Activated naive CD4-positive, alpha-beta T cell treated with anti-CD3 and anti-CD28 coated beads, Interleukin-2, amount 50 U/mL, for 72 hours (primary cell): ENCODE data around the gene NIM1K. TPM values are rescaled to one million over a fixed set of nuclear protein-coding genes. Genes with fewer than 3 reads are reported as not detected.
"Not testable (repeated sequence)": the region's sequence is repeated elsewhere in the genome, so short reads cannot be mapped to it uniquely, and the experiment has no call there.

Source experiments
- ATAC-seq, 2 donors: fragments of 150-1000 bp; cut with Tn5 transposase; 2 replicates each; pipeline ENCODE4 v1.10.0; 2021; ENCODE audit warnings: mild to moderate bottlenecking in 2 of 2, moderate library complexity in 2 of 2
- DNase-seq, 2 donors: peaks; one replicate each; pipeline ENCODE4 v3.0.0; 2021 to 2022; ENCODE audit warnings: low spot score in 2 of 2
- H3K27ac Mint-ChIP-seq, 2 donors: one replicate each; pipeline ENCODE4 v1.8.0; 2022; ENCODE audit warnings: mild to moderate bottlenecking in 2 of 2, mixed read lengths in 2 of 2
- H3K36me3 Mint-ChIP-seq, 2 donors: one replicate each; pipeline ENCODE4 v1.8.0; 2022; ENCODE audit warnings: mixed read lengths in 2 of 2
- H3K9me3 Mint-ChIP-seq, 2 donors: one replicate each; pipeline ENCODE4 v1.8.0; 2022; ENCODE audit warnings: mixed read lengths in 2 of 2
- total RNA-seq, 2 donors: library from RNA; stranded (reverse); gene quantifications; one replicate each; pipeline ENCODE4 v1.2.3, GENCODE V29; 2022

NIM1K gene
- total RNA-seq, 2 donors from 2014 or later = 0.14 to 2.3 TPM

DNA sequence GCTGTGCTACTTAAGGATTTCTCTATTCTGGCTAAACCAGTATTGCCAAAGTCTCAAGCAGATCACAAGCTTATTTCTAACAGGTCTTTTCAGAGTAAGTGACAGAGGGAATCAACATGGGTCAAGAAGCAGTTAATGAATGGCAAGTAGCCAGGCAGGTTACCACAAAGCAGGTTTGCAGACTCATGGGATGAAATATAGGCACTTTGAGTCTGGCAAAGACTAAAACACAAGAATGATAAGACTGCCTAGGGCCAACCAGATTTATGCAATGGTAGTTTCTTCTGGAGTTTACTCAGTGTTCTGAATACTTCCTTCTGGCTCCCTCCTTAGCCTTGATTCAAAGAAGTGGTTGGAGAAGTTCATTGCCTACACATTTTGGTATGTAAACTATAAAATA, 117.6 kb downstream of the NIM1K start:
- ATAC-seq (no peak), DNase-seq (no peak)
- Mint-ChIP-seq H3K9me3 (peaks cover 3 to 6% of the 10 kb centered on the region in 2 donors), H3K36me3 (peaks cover 29 to 53% of the 10 kb centered on the region in 2 donors), H3K27ac (peak overlapping the region in 1 of 2 donors; percentile 62)

GRCh38 chr5:43312076-43312661, 120.1 kb downstream of the NIM1K start:
- peaks cover 6 to 9% of the 10 kb centered on the region in 2 donors for H3K9me3 Mint-ChIP-seq
- DNase-seq = no peak
- ATAC-seq = no peak
- H3K27ac Mint-ChIP-seq = peak overlapping the region; percentile 96 to 97
- peaks cover 31 to 66% of the 10 kb centered on the region in 2 donors for H3K36me3 Mint-ChIP-seq

DNA sequence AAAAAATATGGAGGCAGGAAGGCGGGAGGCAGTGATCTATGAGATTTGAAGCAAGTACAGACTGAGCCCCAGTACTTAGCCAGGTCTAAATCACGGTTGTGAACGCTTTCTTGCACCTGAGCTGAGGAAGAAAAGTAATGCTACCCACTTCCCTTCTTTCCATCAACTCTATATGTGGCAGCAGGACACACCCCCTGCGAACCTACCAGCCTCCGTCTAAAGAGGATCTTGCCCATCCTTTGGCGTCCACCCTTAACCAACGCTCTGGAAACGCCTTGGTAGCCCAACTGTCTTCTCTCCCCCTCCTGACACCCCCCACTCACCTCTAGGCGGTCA, 120.6 kb downstream of the NIM1K start:
- ATAC-seq = peak; percentile 0 to 1
- H3K9me3 Mint-ChIP-seq = peaks cover 9 to 11% of the 10 kb centered on the region in 2 donors
- H3K36me3 Mint-ChIP-seq = peaks cover 31 to 70% of the 10 kb centered on the region in 2 donors
- peak overlapping the region; percentile 96 to 97 for H3K27ac Mint-ChIP-seq
- no peak for DNase-seq

DNA sequence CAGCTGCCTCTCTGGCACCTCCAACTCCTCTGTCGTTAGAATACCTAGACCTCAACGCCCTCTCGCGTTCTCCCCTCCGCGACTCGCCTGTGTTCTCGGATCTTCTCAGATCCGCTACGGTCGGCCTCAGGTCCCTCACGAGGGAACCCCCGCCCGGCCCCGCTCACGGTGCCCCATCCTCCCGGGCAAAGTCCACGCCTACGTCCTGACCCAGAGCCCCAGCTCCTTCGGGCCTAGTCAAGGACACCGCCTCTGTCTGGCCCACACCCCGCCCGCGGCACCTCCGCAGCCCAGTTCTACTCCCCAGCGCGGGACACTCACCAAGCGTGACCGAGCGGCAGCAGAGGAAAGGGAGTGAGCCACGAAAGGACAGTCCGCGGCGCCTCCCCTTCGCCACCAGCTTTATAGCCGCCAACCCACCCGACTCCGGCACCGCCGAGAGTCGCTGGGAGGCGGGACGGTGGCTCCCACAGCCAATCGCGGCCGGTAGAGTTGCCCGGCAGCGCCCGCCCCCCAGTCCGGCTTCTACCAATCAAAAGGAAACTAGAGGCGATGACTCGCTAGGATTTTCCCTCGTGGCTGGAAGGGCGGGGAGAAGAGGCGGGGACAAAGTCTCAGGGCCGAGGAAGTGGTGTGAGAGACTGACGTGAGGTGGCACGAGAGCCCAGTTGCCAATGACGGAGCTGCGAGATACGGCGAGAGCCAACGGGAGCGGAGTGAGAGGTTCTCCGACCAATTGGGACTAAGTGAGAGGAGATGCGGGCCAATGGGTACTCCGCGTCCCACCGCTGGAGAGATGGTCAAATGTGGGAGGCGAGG, 121.2 kb downstream of the NIM1K start, which contains the start of gene HMGCS1:
Gene HMGCS1, minus strand, starts transcription at position 378 of the 819 bp plus-strand sequence. CDS start 14,447 bp downstream, outside the sequence.
- Mint-ChIP-seq H3K9me3 (peaks cover 9 to 15% of the 10 kb centered on the region in 2 donors), H3K27ac (peak within 1 kb of the TSS; percentile 96 to 97), H3K36me3 (peaks cover 31 to 70% of the 10 kb centered on the region in 2 donors)
- DNase-seq (peak; percentile 96 to 99), ATAC-seq (peak; percentile 85 to 89)

DNA sequence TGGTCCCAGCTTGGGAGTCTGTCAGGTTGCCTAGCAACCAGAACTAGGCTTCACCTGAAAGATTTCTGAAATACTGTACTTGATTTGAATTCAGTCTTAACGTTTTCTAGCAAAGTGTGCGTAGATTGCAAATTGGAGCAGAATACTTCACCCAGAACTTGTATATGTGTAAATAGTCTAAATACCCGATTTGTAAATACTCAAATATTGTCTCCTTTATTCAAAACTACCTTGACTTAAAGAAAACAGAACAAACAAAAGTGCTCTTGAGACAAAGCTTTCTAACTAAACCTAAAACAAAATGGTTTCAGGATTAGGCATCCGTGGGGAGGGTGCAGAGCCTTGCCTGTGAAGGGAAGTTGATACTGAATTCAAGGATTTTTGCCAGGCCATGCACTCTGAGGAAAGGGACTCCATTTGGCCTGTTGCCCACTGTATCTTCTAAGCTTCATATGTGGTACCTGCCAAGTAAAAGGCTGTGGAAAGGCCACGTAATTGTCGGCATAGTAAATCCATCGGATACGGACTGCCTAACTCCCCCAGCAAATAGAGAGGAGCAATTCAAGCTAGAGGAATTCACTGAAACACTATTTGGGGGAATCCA, 121.9 kb downstream of the NIM1K start:
- Mint-ChIP-seq H3K9me3 (peaks cover 9 to 15% of the 10 kb centered on the region in 2 donors), H3K36me3 (peaks cover 31 to 75% of the 10 kb centered on the region in 2 donors), H3K27ac (peak overlapping the region; percentile 96 to 97)
- DNase-seq = no peak
- no peak for ATAC-seq

DNA sequence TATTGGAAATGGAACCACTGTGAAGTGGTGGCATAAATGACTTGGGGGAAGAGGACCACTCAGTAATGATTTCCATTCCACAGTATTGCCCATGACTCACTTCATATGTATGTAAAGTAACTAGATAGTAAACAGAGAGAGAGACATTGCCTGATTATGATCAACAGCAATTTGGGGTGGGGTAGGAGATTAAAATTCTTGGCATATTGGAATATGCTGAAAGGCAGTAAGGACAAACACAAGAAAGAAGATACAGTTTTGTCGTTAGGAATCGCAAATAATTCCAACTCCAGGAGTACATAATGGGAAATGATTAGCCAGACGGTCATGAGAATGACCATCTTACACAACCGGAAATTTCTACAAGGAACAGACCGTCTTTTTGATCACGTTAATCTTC, 122.7 kb downstream of the NIM1K start:
- no peak for DNase-seq
- Mint-ChIP-seq H3K27ac (peak overlapping the region; percentile 96 to 97), H3K36me3 (peaks cover 31 to 75% of the 10 kb centered on the region in 2 donors), H3K9me3 (peaks cover 9 to 15% of the 10 kb centered on the region in 2 donors)
- peak in 1 of 2 donors; percentile 18 for ATAC-seq

DNA sequence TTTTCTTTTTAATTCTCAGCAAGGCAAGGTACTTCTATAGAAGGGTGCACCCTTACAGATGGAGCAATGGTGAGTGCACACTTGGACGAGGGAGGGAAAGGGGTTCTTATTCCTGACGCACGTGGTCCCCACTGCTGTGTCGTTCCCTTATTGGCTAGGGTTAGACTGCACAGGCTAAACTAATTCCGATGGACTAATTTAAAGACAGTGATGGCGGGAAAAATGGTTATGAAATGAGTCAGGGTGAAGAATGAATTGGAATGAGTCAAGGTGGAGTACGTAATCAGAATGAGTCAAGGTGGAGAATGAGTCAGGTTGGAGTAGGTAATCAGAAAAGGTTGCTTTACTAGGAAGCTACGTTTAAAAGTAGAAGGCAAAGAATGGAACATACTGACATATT, 123.2 kb downstream of the NIM1K start:
- H3K27ac Mint-ChIP-seq = peak overlapping the region; percentile 96 to 97
- H3K9me3 Mint-ChIP-seq = peaks cover 9 to 15% of the 10 kb centered on the region in 2 donors
- DNase-seq (peak in 1 of 2 donors; percentile 58), ATAC-seq (peak; percentile 30 to 46)
- H3K36me3 Mint-ChIP-seq = peaks cover 31 to 75% of the 10 kb centered on the region in 2 donors

DNA sequence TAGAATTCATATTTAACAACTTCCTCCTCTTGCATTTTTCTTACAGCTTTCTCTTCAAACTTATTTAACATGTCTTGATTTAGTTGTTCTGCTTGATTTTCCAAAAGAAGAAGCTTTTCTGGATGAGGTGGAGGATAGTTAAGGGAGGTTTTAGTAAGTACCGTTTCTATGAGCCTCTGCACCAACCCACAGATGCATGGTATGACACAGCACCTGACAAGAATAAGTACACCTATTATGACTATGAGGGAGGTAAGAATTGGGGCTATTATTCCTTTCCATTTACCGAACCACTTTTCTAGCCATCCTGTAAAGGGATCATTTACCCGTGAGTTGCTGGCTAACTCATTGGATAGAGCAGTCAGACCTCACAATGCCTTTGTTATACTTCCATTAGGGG, 123.7 kb downstream of the NIM1K start:
- H3K36me3 Mint-ChIP-seq = peaks cover 31 to 72% of the 10 kb centered on the region in 2 donors
- DNase-seq (peak in 1 of 2 donors; percentile 27), ATAC-seq (no peak)
- H3K27ac Mint-ChIP-seq = peak overlapping the region; percentile 96 to 97
- H3K9me3 Mint-ChIP-seq = peaks cover 9 to 15% of the 10 kb centered on the region in 2 donors

DNA sequence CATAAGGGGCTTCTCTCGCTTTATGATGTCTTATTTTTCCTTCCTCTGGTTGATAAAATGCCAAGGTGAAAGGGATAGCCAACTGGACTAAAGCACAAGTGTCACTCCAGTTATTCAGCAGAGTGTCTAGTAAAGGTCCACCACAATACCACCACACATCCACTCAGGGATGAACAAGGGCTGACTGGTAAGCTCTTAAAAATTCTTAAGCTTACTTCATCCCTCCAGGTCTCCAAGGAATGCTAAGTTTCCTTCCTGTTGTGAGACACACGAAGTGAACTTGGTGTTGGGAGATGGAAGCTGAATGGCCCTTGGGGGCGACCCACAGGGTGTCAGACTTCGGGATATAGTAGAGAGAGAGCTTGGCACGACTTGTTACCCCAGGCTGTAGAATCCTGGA, 124.4 kb downstream of the NIM1K start:
- H3K9me3 Mint-ChIP-seq = peaks cover 9 to 15% of the 10 kb centered on the region in 2 donors
- ATAC-seq = no peak
- peak overlapping the region; percentile 96 to 97 for H3K27ac Mint-ChIP-seq
- DNase-seq = no peak
- peaks cover 31 to 70% of the 10 kb centered on the region in 2 donors for H3K36me3 Mint-ChIP-seq

DNA sequence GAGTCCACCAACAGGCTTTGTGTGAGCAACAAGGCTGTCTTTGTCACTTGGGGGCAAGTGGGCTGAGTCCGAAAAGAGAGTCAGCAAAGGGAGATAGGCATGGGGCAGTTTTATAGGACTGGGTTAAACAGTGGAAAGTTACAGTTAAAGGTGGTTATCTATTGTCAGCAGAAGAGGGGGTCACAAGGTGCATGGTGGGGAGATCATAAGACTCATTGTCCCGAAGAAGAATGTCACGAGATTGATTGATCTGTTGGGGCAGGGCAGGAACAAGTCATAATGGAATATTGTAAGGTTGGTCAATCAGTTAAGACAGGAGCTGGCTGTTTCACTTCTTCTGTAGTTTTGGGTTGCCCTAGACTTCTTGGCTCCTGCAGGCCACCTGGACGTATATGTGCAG, 128.8 kb downstream of the NIM1K start:
- DNase-seq (no peak), ATAC-seq (no peak)
- Mint-ChIP-seq H3K36me3 (peaks cover 0 to 39% of the 10 kb centered on the region in 2 donors), H3K9me3 (peaks cover 0 to 29% of the 10 kb centered on the region in 2 donors), H3K27ac (no peak overlapping the region)

GRCh38 chr5:43323488-43323887, 131.5 kb downstream of the NIM1K start:
- H3K27ac Mint-ChIP-seq, DNase-seq, ATAC-seq: not testable (repeated sequence)
- Mint-ChIP-seq H3K36me3 (peaks cover 0 to 24% of the 10 kb centered on the region in 2 donors), H3K9me3 (peaks cover 0 to 29% of the 10 kb centered on the region in 2 donors)

DNA sequence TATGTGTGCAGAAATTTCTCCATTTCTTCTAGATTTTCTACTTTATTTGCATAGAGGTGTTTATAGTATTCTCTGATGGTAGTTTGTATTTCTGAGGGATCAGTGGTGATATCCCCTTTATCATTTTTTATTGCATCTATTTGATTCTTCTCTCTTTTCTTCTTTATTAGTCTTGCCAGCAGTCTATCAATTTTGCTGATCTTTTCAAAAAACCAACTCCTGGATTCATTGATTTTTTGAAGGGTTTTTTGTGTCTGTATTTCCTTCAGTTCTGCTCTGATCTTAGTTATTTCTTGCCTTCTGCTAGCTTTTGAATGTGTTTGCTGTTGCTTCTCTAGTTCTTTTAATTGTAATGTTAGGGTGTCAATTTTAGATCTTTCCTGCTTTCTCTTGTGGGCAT, 133.6 kb downstream of the NIM1K start:
- not testable (repeated sequence) for DNase-seq, ATAC-seq, H3K27ac Mint-ChIP-seq
- Mint-ChIP-seq H3K9me3 (peaks cover 0 to 29% of the 10 kb centered on the region in 2 donors), H3K36me3 (peaks cover 0 to 14% of the 10 kb centered on the region in 2 donors)

Other genes with a start within 250 kb of the NIM1K start
- gene ANXA2R, start 151.9 kb upstream of the NIM1K start, total RNA-seq = 1 to 10 TPM; 5.3 to 8.4 TPM
- gene ZNF131, start 71.3 kb upstream of the NIM1K start, total RNA-seq = 10 to 100 TPM; 23.8 to 42.9 TPM
- 100 to 1,000 TPM in 1 of 2 donors, 10 to 100 TPM in 1; 80.0 to 116 TPM for gene HMGCS1, start 121.2 kb downstream of the NIM1K start, total RNA-seq
- 10 to 100 TPM in 1 of 2 donors, 1 to 10 TPM in 1; 4.5 to 18.9 TPM for gene CCL28, start 220.2 kb downstream of the NIM1K start, total RNA-seq